Prostate gland (tissue), 2 donors: ENCODE results near the gene BTBD19.

Experiments
- POLR2A ChIP-seq: fragments of 450-650 bp; IDR thresholded peaks from one replicate; pipeline ENCODE4 v1.6.1; 2016; ENCODE audit warnings: antibody characterized with exemption, mild to moderate bottlenecking
- TF ChIP-seq, protein P1 (sequence below), 4 experiments: fragments of 200-600 bp in 2 of 4; fragments of 450-650 bp in 2 of 4; sonication (generic) in 2 of 4; IDR thresholded peaks; 1 replicate in 3 of 4; 2 replicates in 1 of 4; pipeline ENCODE4 v1.5.1; 2016 to 2019; ENCODE audit warnings: antibody characterized with exemption in 4 of 4, mild to moderate bottlenecking in 2 of 4, moderate library complexity in 2 of 4

DNA sequence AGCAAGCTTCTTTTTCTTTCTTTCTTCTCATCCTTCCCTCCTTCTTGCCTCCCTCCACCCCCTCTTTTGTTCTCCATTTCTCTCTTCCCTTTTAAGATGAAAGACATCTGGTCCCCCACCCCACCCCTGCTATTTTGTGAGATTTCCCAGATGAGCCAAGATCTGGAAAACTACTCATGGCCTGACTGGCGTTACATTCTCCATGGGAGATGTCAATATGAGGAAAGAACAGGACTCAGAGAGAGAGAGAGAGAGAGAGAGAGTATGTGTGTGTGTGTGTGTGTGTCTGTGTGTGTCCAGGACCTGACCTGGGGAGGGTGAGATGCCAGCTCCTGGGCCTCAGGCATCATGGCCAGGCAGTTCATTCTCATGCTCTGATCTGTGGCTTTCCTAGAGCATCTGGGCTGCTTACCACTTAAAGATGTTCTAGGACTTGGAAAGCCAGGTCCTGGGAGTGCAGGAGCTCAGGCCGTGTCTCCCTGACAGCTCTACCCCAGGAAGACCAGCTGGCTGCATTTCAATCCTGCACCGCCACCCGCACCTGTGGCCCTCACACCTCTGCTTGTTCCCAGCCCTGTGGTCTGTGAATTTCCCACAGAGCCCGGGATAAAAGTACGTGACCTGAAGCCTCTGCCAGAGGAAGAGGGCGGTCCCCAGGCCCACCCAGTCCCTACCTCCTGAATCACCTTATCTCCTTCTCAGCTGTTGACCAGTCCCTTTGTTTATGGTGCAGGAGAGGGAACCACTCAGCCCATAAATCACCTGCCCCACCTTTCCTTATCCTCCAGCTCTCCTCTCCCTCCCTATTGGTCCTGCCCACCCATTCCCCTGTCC, 17.1 kb upstream of the BTBD19 start:
- TF ChIP-seq, protein P1, sequence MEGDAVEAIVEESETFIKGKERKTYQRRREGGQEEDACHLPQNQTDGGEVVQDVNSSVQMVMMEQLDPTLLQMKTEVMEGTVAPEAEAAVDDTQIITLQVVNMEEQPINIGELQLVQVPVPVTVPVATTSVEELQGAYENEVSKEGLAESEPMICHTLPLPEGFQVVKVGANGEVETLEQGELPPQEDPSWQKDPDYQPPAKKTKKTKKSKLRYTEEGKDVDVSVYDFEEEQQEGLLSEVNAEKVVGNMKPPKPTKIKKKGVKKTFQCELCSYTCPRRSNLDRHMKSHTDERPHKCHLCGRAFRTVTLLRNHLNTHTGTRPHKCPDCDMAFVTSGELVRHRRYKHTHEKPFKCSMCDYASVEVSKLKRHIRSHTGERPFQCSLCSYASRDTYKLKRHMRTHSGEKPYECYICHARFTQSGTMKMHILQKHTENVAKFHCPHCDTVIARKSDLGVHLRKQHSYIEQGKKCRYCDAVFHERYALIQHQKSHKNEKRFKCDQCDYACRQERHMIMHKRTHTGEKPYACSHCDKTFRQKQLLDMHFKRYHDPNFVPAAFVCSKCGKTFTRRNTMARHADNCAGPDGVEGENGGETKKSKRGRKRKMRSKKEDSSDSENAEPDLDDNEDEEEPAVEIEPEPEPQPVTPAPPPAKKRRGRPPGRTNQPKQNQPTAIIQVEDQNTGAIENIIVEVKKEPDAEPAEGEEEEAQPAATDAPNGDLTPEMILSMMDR (IDR thresholded peaks at IDR 0.05): no peak
- TF ChIP-seq POLR2A: no peak
